Epithelial cell of umbilical artery (primary cell): Measurements from ENCODE around the gene EXOC3L1. TPM values are rescaled to one million over a fixed set of nuclear protein-coding genes. Genes with fewer than 3 reads are reported as not detected.

ENCODE experiments used
- total RNA-seq: library from RNA; depleted of rRNA; stranded (reverse); fragments of >200 nt; gene quantifications from 2 replicates; pipeline ENCODE4 v1.2.3, GENCODE V29; 2014

EXOC3L1 gene
- total RNA-seq, result 8.8 and 29.9 TPM in 2 replicates

GRCh38 chr16:67190041-67190440 is at the start of gene EXOC3L1:
Gene EXOC3L1 (minus strand): TSS chr16:67190136. CDS start chr16:67189676, 460 bp downstream.

GRCh38 chr16:67226804-67227566 is 37.0 kb upstream of the EXOC3L1 start, which contains the start of gene TMEM208:
Gene TMEM208 (plus strand): TSS chr16:67227130. CDS start chr16:67227219, 89 bp downstream.

GRCh38 chr16:67199011-67199807 is 9.3 kb upstream of the EXOC3L1 start, which contains the start of gene ELMO3:
Gene ELMO3 (plus strand): TSS chr16:67199131. CDS start chr16:67199327, 196 bp downstream.

GRCh38 chr16:67191995-67192681 is 2.2 kb upstream of the EXOC3L1 start, which contains the start of gene E2F4:
Gene E2F4 (plus strand): TSS chr16:67192155. CDS start chr16:67192228, 73 bp downstream.

GRCh38 chr16:67183627-67184452 is 6.1 kb downstream of the EXOC3L1 start, which contains the start of gene MATCAP1:
Gene MATCAP1 (minus strand): TSS chr16:67183963. CDS start chr16:67180610, 3,353 bp downstream.

GRCh38 chr16:67170168-67170948 is 19.6 kb downstream of the EXOC3L1 start, which contains the start of gene NOL3:
Gene NOL3 (plus strand): TSS chr16:67170538.

GRCh38 chr16:67164599-67165061 is 25.3 kb downstream of the EXOC3L1 start, which contains the start of gene HSF4:
Gene HSF4 (plus strand): TSS chr16:67164745. CDS start chr16:67164812, 67 bp downstream.

GRCh38 chr16:67150833-67151396 is 39.0 kb downstream of the EXOC3L1 start, which contains the start of gene B3GNT9:
Gene B3GNT9 (minus strand): TSS chr16:67150998. CDS start chr16:67150485, 513 bp downstream.

Other genes starting within 250 kb of the EXOC3L1 start
- gene CES3, start 228.9 kb downstream of the EXOC3L1 start, total RNA-seq, result not detected in 2 replicates
- gene CES4A, start 201.5 kb downstream of the EXOC3L1 start, total RNA-seq, result 0.65 and 0.91 TPM in 2 replicates
- gene CBFB, start 161.0 kb downstream of the EXOC3L1 start, total RNA-seq, result 143 and 146 TPM in 2 replicates
- gene PHAF1, start 80.2 kb downstream of the EXOC3L1 start, total RNA-seq, result 7.8 and 10.8 TPM in 2 replicates
- gene B3GNT9, start 39.1 kb downstream of the EXOC3L1 start, total RNA-seq, result 1.6 and 4.0 TPM in 2 replicates
- 22.3 and 23.7 TPM in 2 replicates for gene TRADD, start 30.2 kb downstream of the EXOC3L1 start, total RNA-seq
- gene FBXL8, start 30.2 kb downstream of the EXOC3L1 start, total RNA-seq, result 2.3 and 5.8 TPM in 2 replicates
- 0.32 and 0.61 TPM in 2 replicates for gene HSF4, start 25.4 kb downstream of the EXOC3L1 start, total RNA-seq
- gene NOL3, start 19.6 kb downstream of the EXOC3L1 start, total RNA-seq, result 7.3 and 12.3 TPM in 2 replicates
- gene MATCAP1, start 6.2 kb downstream of the EXOC3L1 start, total RNA-seq, result 11.7 and 13.4 TPM in 2 replicates
- gene E2F4, start 2.0 kb upstream of the EXOC3L1 start, total RNA-seq, result 83.8 and 94.1 TPM in 2 replicates
- gene ELMO3, start 9.0 kb upstream of the EXOC3L1 start, total RNA-seq, result 1.3 and 1.5 TPM in 2 replicates
- 36.1 and 47.1 TPM in 2 replicates for gene TMEM208, start 37.0 kb upstream of the EXOC3L1 start, total RNA-seq
- 19.3 and 22.7 TPM in 2 replicates for gene FHOD1, start 57.3 kb upstream of the EXOC3L1 start, total RNA-seq
- gene SLC9A5, start 58.8 kb upstream of the EXOC3L1 start, total RNA-seq, result 0.30 and 0.97 TPM in 2 replicates
- 17.5 and 41.0 TPM in 2 replicates for gene PLEKHG4, start 89.4 kb upstream of the EXOC3L1 start, total RNA-seq
- gene KCTD19, start 136.6 kb upstream of the EXOC3L1 start, total RNA-seq, result 0.61 TPM in 1 of 2 replicates, not detected in the other
- 0.61 and 2.3 TPM in 2 replicates for gene LRRC36, start 136.7 kb upstream of the EXOC3L1 start, total RNA-seq
- 0.15 and 1.9 TPM in 2 replicates for gene TPPP3, start 203.4 kb upstream of the EXOC3L1 start, total RNA-seq
- 4.0 and 7.8 TPM in 2 replicates for gene ZDHHC1, start 226.3 kb upstream of the EXOC3L1 start, total RNA-seq
- gene HSD11B2, start 241.0 kb upstream of the EXOC3L1 start, total RNA-seq, result 0.65 TPM in 1 of 2 replicates, not detected in the other